ENCODE measurements around the gene UBL4A.

UBL4A gene

GRCh38 chrX:154436983-154437752 is 49.2 kb downstream of the UBL4A start, which contains the start of gene GDI1:
TSS of gene GDI1 (plus strand) at chrX:154437154. CDS start at chrX:154437255, 101 bp downstream.
- DNase-seq (ENCODE audit: low read depth), result no peak

- no peak for DNase-seq (ENCODE audit: low read depth)
Observed at GRCh38 chrX:154436374-154436982, 49.9 kb downstream of the UBL4A start.

DNA sequence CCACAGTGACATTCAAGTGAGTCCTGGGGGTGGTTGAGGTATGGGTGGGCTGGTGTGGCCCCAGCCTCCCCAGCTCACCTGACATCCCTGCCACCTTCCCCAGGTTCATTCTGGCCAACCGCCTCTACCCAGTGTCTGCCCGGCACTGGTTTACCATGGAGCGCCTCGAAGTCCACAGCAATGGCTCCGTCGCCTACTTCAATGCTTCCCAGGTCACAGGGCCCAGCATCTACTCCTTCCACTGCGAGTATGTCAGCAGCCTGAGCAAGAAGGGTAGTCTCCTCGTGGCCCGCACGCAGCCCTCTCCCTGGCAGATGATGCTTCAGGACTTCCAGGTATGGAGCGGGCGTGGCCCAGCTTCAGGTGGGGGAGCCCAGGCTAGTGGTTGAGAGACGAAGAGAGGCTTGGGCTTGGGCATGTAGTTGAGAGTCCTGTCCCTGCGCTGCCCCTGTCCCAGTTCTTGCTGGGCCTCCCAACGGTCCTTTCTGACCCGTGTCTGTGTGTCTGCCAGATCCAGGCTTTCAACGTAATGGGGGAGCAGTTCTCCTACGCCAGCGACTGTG is 51.2 kb downstream of the UBL4A start:
- no peak for DNase-seq (ENCODE audit: low read depth)

DNA sequence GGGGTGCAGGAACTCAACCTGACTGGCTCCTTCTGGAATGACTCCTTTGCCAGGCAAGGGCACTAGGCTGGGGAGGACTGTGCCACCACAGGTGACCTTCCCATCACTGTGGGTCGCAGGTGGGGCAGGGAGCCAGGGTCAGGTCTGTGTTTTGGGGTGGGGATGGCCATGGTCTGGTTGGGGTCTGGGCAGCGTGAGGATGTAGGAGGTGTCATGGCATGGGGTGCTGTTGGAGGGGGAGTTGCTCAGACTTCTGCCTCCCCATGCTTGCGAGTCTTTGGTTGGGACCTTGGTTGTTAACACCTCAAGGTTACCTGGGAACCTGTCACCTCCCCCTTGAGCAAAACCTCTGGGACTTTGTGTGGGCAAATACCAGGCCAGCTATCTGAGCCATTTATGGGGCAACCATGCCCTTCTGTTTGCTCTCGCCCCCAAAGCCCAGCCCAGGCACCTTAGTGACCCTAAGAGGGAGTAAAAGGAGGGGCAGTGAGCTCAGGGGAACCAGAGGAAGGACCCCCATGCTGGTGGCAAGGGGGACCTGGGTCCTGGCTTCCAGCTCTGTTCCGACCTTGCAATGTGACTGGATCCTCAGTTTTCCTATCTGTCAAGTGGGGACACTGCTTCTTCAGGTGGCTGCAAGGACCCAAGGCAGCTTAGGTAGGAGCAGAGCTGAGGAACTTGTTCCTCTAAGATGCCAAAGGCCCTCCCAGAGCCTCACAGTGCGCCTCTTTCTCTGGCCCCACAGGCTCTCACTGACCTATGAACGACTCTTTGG is 51.8 kb downstream of the UBL4A start:
- no peak for DNase-seq (ENCODE audit: low read depth)
